Fibroblast of mammary gland (primary cell): ENCODE measurements around the gene IRF2BP2.

Source experiments
- DNase-seq: peaks from one replicate; pipeline ENCODE4 v3.0.0-alpha.2; 2010; ENCODE audit warnings: low read depth
- H3K4me3 ChIP-seq: 2 replicates; pipeline ENCODE4 v1.5.1; 2011; ENCODE audit warnings: low read depth, mild to moderate bottlenecking, low read length, moderate library complexity; ENCODE audit not compliant: control insufficient read depth
- CTCF ChIP-seq: conservative IDR thresholded peaks from 2 replicates; pipeline ENCODE4 v1.5.1; 2011; ENCODE audit warnings: low read depth, low read length, inconsistent platforms; ENCODE audit not compliant: control insufficient read depth, insufficient read depth

Gene IRF2BP2

GRCh38 chr1:234564035-234565029 is 45.6 kb downstream of the IRF2BP2 start:
- H3K4me3 ChIP-seq: no peak overlapping the region
- TF ChIP-seq CTCF: no peak
- peak; percentile 69 for DNase-seq

- no peak for TF ChIP-seq CTCF
- no peak overlapping the region for H3K4me3 ChIP-seq
- DNase-seq: no peak
These were observed 47.6 kb downstream of the IRF2BP2 start for GRCh38 chr1:234562334-234562733.

- no peak for TF ChIP-seq CTCF
- no peak overlapping the region for H3K4me3 ChIP-seq
- no peak for DNase-seq
These were observed 48.7 kb downstream of the IRF2BP2 start for GRCh38 chr1:234561319-234561718.

GRCh38 chr1:234559902-234560676 is 49.9 kb downstream of the IRF2BP2 start:
- no peak overlapping the region for H3K4me3 ChIP-seq
- DNase-seq: no peak
- no peak for TF ChIP-seq CTCF

- DNase-seq: no peak
- TF ChIP-seq CTCF: no peak
These were observed 50.7 kb downstream of the IRF2BP2 start for GRCh38 chr1:234559152-234559901.

GRCh38 chr1:234558330-234558836 is 51.6 kb downstream of the IRF2BP2 start:
- no peak for TF ChIP-seq CTCF
- no peak overlapping the region for H3K4me3 ChIP-seq
- no peak for DNase-seq

More at GRCh38 chr1:234559152-234559901, 50.7 kb downstream of the IRF2BP2 start:
- H3K4me3 ChIP-seq: no peak overlapping the region
